GM20000 (cell line): Measurements from ENCODE around the gene CELF3.
A peak's percentile ranks its signal among the peaks of the same experiment; 100 is the strongest.

Experiments used
- DNase-seq: peaks from one replicate; pipeline ENCODE4 v3.0.0; 2012; ENCODE audit warnings: low spot score
- TF ChIP-seq, protein P1 (sequence below): IDR thresholded peaks from 2 replicates; pipeline ENCODE4 v1.5.1; 2012; ENCODE audit warnings: mild to moderate bottlenecking, control low read depth; ENCODE audit errors: extremely low read depth, missing control alignments

The CELF3 gene

GRCh38 chr1:151729157-151729965, 12.8 kb upstream of the CELF3 start:
- DNase-seq, result no peak
- TF ChIP-seq, protein P1, sequence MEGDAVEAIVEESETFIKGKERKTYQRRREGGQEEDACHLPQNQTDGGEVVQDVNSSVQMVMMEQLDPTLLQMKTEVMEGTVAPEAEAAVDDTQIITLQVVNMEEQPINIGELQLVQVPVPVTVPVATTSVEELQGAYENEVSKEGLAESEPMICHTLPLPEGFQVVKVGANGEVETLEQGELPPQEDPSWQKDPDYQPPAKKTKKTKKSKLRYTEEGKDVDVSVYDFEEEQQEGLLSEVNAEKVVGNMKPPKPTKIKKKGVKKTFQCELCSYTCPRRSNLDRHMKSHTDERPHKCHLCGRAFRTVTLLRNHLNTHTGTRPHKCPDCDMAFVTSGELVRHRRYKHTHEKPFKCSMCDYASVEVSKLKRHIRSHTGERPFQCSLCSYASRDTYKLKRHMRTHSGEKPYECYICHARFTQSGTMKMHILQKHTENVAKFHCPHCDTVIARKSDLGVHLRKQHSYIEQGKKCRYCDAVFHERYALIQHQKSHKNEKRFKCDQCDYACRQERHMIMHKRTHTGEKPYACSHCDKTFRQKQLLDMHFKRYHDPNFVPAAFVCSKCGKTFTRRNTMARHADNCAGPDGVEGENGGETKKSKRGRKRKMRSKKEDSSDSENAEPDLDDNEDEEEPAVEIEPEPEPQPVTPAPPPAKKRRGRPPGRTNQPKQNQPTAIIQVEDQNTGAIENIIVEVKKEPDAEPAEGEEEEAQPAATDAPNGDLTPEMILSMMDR, result no peak

DNA sequence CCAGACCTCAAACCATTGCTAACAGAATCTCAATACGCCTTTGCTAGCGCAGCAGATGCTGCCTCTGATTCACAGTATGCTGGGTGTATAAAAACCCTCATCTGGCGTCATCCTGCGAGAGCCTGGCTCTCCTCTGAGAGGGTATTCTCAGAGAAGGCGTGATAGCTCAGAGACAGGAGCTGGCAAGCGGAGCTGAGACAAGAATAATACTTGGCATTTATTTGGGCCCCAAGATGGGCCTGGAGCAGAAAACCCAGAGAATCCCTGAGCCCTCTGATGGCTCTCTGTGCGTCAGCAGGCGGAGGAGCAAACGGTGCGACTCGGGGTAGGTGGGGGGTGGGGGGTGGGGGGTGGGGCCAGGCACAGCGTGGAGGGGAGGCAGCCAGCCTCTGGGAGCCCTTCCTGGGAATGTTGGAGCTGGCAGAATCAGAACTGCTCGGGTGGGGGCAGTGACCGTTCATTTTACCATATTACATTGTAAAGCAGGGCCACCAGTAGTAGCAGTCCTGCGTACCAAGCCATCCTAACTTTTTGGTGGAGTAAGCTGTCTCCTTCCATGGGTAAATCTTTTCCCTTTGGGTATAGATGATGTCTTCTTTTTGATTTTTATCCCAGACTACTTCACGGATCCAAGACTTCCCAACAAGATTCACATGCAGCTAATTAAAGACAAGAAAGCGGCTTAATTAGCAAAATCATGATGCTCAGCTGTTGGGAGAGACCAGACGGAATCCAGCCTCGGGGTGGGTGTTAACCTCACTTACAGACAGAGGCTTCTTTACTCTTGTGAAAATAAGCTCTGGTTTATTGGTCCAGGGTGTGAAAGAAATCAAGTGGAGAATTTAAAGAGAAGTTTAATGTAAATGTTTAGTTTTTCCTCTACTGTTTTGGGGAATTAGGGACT, 11.8 kb upstream of the CELF3 start:
- TF ChIP-seq, protein P1, result no peak
- no peak for DNase-seq

GRCh38 chr1:151723726-151724370, 7.2 kb upstream of the CELF3 start:
- TF ChIP-seq, protein P1, result no peak
- DNase-seq, result no peak

DNA sequence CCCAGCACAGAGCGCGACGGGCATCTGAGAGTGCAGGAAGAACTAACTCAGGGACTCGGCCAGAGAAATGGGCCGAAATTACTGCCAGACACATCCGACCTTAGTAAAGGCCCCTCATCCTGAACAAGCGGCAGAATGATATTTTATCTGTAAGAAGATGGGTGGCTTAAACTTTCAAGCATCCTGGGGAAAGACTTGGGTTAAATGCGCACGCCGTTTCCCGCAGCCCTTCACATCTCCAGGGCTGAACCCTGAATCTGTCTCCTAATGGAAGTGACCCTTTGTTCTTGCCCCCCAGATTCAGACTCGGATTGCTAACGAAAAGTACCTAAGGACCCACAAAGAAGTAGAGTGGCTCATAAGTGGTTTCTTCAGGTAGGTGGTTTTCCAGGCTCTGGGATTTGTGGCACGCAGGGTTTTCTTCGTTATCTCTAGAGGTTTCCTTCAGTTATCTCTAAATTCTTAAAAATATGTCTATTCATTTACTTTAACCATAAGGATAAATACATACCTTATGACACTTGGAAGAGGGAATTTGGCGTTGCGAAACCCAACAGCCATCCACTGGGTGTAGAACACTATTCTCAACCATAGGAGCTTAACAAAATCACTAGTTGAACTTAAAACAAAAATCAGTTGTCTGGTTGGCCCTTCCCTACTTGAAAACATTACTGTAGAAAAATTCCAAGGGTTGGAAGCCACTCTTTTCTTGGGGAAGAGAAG, 5.3 kb upstream of the CELF3 start:
- TF ChIP-seq, protein P1, result no peak
- DNase-seq, result peak; percentile 5

DNA sequence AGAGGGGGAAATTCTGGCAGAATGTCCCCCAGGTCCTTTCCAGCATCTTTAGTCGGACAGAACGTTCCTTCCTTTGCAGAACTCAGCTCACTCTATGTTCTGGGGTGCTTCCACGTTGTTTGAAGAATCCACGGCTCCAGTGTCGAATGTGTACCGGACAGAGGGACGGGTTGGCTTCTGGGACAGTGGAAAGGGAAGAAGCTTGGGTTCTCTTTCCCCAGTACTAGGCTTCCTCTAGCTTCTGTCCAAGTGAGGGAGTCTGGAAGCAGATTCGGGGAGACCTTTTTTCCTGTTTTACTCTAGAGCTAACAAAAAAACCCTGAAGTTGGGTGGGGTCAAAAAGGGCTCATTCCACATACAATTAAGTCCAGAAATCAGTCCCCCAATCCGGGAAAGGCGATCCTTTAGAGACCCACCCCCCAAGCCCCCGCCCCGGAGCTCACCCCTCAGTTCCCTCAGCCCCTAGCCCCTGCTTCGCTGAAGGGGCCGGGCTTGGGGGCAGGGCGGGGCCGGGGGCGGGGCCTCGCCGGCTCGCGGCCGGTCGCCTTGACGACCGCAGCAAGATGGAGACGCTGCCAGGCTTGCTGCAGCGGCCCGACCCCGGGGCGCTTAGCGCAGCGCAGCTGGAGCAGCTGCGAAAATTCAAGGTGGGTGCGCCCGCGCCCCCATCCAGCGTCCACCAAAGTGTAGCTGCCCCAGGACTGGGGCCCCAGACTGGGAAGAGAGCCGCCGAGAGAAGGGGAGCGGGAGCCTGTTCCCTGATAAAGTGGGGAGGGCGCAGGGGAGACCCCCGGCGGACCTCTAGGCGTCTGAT, 4.6 kb upstream of the CELF3 start, which contains the start of gene RIIAD1:
Gene RIIAD1 (plus strand): TSS at position 549 of the 814 bp plus-strand sequence. CDS start 15 bp downstream, at position 564.
- peak; percentile 90 for DNase-seq
- TF ChIP-seq, protein P1, result no peak

DNA sequence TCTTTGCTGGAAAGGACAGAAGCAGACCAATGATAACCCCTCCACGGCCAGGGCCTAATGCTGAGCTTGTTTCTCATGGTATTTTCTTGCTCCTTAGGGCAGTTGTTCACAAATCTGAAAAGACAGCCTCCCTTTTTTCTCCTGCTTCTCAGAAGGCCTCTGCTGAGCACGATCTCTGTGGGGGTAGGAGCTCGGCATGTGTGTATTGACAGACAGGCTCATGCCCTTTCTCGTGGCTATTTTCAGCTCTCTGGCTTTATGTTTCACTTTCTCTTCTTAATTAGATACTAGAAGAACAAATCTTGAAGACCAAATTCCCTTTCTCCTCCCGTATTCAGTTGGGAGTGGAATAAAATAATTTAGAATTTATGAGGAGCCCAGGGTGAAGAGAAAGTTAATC, 4.0 kb upstream of the CELF3 start:
- DNase-seq, result peak; percentile 85
- TF ChIP-seq, protein P1, result no peak
